Heart right ventricle (tissue), 16 donors: Measurements from ENCODE around the gene EIF4G2. TPM values are rescaled to one million over a fixed set of nuclear protein-coding genes. Genes with fewer than 3 reads are reported as not detected.

ENCODE experiments used
- ATAC-seq, 8 donors: fragments of 200-7000 bp; cut with Tn5 transposase; one replicate each; pipeline ENCODE4 v1.9.1; 2020; ENCODE audit warnings: mild to moderate bottlenecking in 8 of 8, moderate library complexity in 8 of 8, moderate number of reproducible peaks in 1 of 8
- DNase-seq, 2 donors: peaks; one replicate each; pipeline ENCODE4 v3.0.0-alpha.2; 2020
- H3K27ac ChIP-seq, 10 donors: fragments of 200-600 bp; sonication (generic) in 2 of 10; one replicate each; pipeline versions ENCODE4 v1.5.0 to v1.8.0; 2020 to 2022; ENCODE audit warnings: mild to moderate bottlenecking in 3 of 10
- H3K27me3 ChIP-seq, 7 donors: fragments of 200-600 bp; one replicate each; pipeline ENCODE4 v1.8.0; 2021 to 2022; ENCODE audit warnings: mild to moderate bottlenecking in 2 of 7
- H3K36me3 ChIP-seq, 9 donors: fragments of 200-600 bp; sonication (generic) in 1 of 9; one replicate each; pipeline versions ENCODE4 v1.5.0 to v1.8.0; 2020 to 2022; ENCODE audit warnings: mild to moderate bottlenecking in 2 of 9
- H3K4me1 ChIP-seq, 9 donors: fragments of 200-600 bp; sonication (generic) in 1 of 9; one replicate each; pipeline versions ENCODE4 v1.5.0 to v1.8.0; 2020 to 2022; ENCODE audit warnings: mild to moderate bottlenecking in 4 of 9
- H3K4me3 ChIP-seq, 10 donors: fragments of 200-600 bp; sonication (generic) in 2 of 10; one replicate each; pipeline versions ENCODE4 v1.5.0 to v1.8.0; 2020 to 2022; ENCODE audit warnings: mild to moderate bottlenecking in 7 of 10, moderate library complexity in 2 of 10
- H3K9me3 ChIP-seq, 11 donors: fragments of 200-600 bp in 10 of 11; sonication (generic) in 2 of 11; one replicate each; pipeline versions ENCODE4 v1.5.0 to v1.8.0; 2013 to 2022; ENCODE audit warnings: mild to moderate bottlenecking in 2 of 11, control low read depth in 1 of 11, moderate library complexity in 1 of 11
- WGBS, 2 donors: extraction: QIAGEN DNeasy Blood & Tissue Kit; methylation state at CpG; one replicate each; pipeline ENCODE4 v1.1.7; 2013; ENCODE audit warnings: inconsistent platforms in 1 of 2; 5-methylcytosine and 5-hydroxymethylcytosine counted together
- intact Hi-C, 10 donors: fragments of 100-400 bp; cut with DNase I; formaldehyde crosslinking; loops; one replicate each; pipeline versions ENCODE4 v1.11.1 to v1.14.2; 2022
- polyA plus RNA-seq, 2 donors: library from polyadenylated mRNA; stranded (reverse); fragments of 200-250 nt; gene quantifications; one replicate each; pipeline ENCODE4 v1.2.3, GENCODE V29; 2013
- total RNA-seq, 10 donors: library from RNA; stranded (reverse); fragmentation: NEBNext Ultra II Directional in 3 of 10; extraction: Animal tissue kit (Norgen Biotek cat#: 25700) in 3 of 10; gene quantifications; one replicate each; pipeline versions ENCODE4 v1.2.1 to v1.2.4, GENCODE V29; 2021 to 2023
- TF ChIP-seq, protein P1 (sequence below), 9 donors: fragments of 200-600 bp; sonication (generic) in 2 of 9; IDR thresholded peaks; one replicate each; pipeline versions ENCODE4 v1.5.0 to v1.8.0; 2021 to 2022; ENCODE audit warnings: antibody characterized with exemption in 9 of 9, mild to moderate bottlenecking in 5 of 9, moderate library complexity in 1 of 9
- donor health status: Arrhythmogenic right ventricular cardiomyopathy.
- donor health status: ischemic (EF 13 %, LVEDD 7.1; RV severe dilation, severe dysfunction).
- donor health status: healthy with polysubstance abuse.
- donor health status: DM: no; HTN: yes; CAD: no.
- donor health status: DM: no; HTN: no; CAD: no.
- donor health status: ischemic (EF 25% LVEDD 6.9; RV normal size, moderate dysfunction).
- donor health status: ischemic (EF 25% LVEDD 5.7; RV mildly dilated, moderate dysfunction).
- donor health status: healthy.
- donor health status: DM: yes; HTN: yes; CAD: no.
- donor health status: Ischemic cardiomyopathy.
- donor health status: ischemic (EF 35%, LVEDD 5.7; RV mildly dilated, moderate dysfunction).
- donor health status: nonischemic (EF 11% LVEDD 7.7; RV severe dilation, severe dysfunction).
- donor health status: DM: yes; HTN: yes; CAD: no.
- donor health status: PGD.
- donor health status: ischemic (EF 29% LVEDD 5.4; RV normal size, mild dysfunction).
- donor health status: nonischemic (EF 23%, LVEDD 6.1; RV moderate dilation, normal function).

EIF4G2 gene
- total and polyA plus RNA-seq, 12 donors: 119 to 1,076 (median 906) TPM

DNA sequence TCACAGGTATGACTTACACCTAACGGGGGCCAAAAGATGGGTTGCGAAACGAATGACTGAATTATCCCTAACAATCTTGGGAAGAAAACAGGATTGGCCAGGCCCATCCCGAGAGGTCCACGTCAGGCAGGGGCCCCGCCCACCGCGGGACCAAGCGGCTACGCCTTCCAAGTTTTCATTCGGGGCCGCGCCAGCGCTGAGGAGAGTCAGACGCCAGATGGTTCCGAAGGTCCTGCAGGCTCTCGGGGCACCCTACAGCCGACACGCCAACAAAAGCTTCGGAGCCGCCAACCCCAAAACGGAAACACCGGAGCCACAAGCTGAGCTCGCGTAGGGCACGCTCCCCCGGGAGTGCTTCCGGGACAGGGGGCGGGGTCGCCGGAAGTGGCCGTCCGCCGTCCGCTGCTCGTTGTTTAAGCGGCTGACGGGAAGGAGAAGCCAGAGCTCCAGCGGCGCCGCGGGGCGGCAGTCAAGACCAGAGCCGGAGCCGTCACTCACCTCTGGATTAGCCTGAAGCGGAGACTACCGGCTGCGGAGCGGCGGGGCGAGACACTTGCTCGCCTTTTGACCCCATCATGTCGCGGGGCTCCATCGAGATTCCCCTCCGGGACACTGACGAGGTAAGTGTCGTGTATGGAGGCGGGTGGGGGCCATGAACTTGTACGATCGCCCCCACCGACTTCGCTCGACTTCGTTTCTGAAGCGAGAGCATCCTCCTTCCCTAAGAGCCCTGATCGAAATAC is 57.7 kb downstream of the EIF4G2 start, which contains the start of gene CTR9:
Gene CTR9 (plus strand): TSS at position 409 of the 743 bp plus-strand sequence. CDS start 167 bp downstream, at position 576.
- Histone ChIP-seq H3K9me3 (no peaks in the 10 kb centered on the region), H3K4me1 (peaks cover 0 to 34% (median 17%) of the 10 kb centered on the region in 9 donors), H3K27ac (peak within 1 kb of the TSS; percentile 80 to 97 (median 94)), H3K27me3 (no peaks in the 10 kb centered on the region), H3K36me3 (peaks cover 0 to 32% (median 0%) of the 10 kb centered on the region in 9 donors), H3K4me3 (peak within 1 kb of the TSS; percentile 55 to 98 (median 85))
- DNase-seq (peak; percentile 94 to 95), ATAC-seq (peak; percentile 98 to 99 (median 98))
- 0 to 1% methylated on average over 67 of the region's 67 CpGs for WGBS, 2 donors
- intact Hi-C loops: no loop called here
- TF ChIP-seq, protein P1, sequence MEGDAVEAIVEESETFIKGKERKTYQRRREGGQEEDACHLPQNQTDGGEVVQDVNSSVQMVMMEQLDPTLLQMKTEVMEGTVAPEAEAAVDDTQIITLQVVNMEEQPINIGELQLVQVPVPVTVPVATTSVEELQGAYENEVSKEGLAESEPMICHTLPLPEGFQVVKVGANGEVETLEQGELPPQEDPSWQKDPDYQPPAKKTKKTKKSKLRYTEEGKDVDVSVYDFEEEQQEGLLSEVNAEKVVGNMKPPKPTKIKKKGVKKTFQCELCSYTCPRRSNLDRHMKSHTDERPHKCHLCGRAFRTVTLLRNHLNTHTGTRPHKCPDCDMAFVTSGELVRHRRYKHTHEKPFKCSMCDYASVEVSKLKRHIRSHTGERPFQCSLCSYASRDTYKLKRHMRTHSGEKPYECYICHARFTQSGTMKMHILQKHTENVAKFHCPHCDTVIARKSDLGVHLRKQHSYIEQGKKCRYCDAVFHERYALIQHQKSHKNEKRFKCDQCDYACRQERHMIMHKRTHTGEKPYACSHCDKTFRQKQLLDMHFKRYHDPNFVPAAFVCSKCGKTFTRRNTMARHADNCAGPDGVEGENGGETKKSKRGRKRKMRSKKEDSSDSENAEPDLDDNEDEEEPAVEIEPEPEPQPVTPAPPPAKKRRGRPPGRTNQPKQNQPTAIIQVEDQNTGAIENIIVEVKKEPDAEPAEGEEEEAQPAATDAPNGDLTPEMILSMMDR (IDR thresholded peaks at IDR 0.05): peak in 5 of 9 donors; percentile 24 to 53 (median 47)

DNA sequence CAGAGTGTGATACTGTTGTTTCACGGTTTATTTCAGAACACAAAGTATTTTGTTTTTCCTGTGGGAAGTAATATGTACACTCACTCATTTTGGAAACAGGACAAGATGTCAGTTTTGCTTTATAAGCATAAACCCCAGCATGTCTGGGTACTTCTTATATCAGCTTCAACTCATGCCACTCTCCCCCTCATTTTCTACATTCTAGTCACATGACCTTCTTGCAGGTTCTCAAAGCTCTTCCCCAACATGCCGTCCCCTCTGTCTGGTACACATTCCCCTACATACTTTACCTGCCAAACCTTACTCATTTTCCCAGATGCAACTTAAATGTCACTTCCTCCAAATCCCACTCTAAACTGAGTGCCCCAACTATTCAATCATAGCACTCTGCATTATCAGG is 59.2 kb downstream of the EIF4G2 start:
- Histone ChIP-seq H3K27me3 (no peaks in the 10 kb centered on the region), H3K36me3 (peaks cover 0 to 17% (median 0%) of the 10 kb centered on the region in 9 donors), H3K27ac (no peak overlapping the region), H3K9me3 (no peaks in the 10 kb centered on the region), H3K4me1 (peaks cover 0 to 34% (median 17%) of the 10 kb centered on the region in 9 donors), H3K4me3 (no peak overlapping the region)
- ATAC-seq (no peak), DNase-seq (no peak)
- 61 to 68% methylated on average over 2 of the region's 2 CpGs for WGBS, 2 donors
- intact Hi-C loops: no loop called here
- TF ChIP-seq, protein P1 (IDR thresholded peaks at IDR 0.05): no peak

DNA sequence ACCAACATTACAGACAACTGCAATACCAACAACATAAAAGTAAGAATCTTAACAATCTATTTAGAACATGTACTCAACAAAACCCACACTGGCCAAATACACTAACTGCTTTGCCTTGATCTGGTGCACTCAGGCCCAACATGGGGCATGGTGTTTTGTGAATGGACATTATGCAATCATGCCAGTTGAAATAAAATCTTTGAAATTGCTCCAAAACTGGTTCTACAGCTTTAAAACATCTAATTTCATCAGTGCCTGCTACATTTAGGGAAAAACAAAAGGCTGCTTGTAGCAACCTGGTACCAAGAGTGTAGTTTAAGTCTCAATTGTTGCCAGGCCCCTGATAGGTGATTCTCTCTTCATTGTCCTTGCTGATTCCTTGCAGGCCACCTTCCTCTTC is 61.0 kb downstream of the EIF4G2 start:
- H3K36me3 ChIP-seq: no peaks in the 10 kb centered on the region
- no peak for DNase-seq
- intact Hi-C loops: no loop called here
- no peaks in the 10 kb centered on the region for H3K27me3 ChIP-seq
- H3K4me1 ChIP-seq: peaks cover 0 to 34% (median 15%) of the 10 kb centered on the region in 9 donors
- no peaks in the 10 kb centered on the region for H3K9me3 ChIP-seq
- no peak for ATAC-seq
- TF ChIP-seq, protein P1 (IDR thresholded peaks at IDR 0.05): no peak
- no peak overlapping the region for H3K27ac ChIP-seq
- H3K4me3 ChIP-seq: no peak overlapping the region

Other genes with a start within 250 kb of the EIF4G2 start
- 100 to 1,000 TPM in 1 of 10 donors, 10 to 100 TPM in 5, 1 to 10 TPM in 4; 5.3 to 118 (median 25.1) TPM for gene LYVE1, start 240.3 kb downstream of the EIF4G2 start, total RNA-seq
- 10 to 100 TPM; 18.2 to 23.1 TPM for gene LYVE1, start 240.3 kb downstream of the EIF4G2 start, polyA plus RNA-seq
- gene IRAG1, start 115.2 kb downstream of the EIF4G2 start, total RNA-seq: 1 to 10 TPM; 2.5 to 8.3 (median 5.3) TPM
- 1 to 10 TPM; 4.2 to 4.6 TPM for gene IRAG1, start 115.2 kb downstream of the EIF4G2 start, polyA plus RNA-seq
- 10 to 100 TPM; 18.6 to 34.8 (median 24.7) TPM for gene CTR9, start 57.7 kb downstream of the EIF4G2 start, total RNA-seq
- 10 to 100 TPM; 10.4 to 11.7 TPM for gene CTR9, start 57.7 kb downstream of the EIF4G2 start, polyA plus RNA-seq
- gene ZBED5, start 49.1 kb upstream of the EIF4G2 start, total RNA-seq: 10 to 100 TPM; 31.4 to 46.3 (median 39.6) TPM
- 10 to 100 TPM; 19.4 to 63.3 TPM for gene ZBED5, start 49.1 kb upstream of the EIF4G2 start, polyA plus RNA-seq